T-helper 22 cell (primary cell): ENCODE data around the gene TNPO1.
"Not testable (repeated sequence)": the region's sequence is repeated elsewhere in the genome, so short reads cannot be mapped to it uniquely, and the experiment has no call there.

ENCODE experiments used
- DNase-seq: peaks from one replicate; pipeline ENCODE4 v3.0.0-alpha.2; 2020; ENCODE audit warnings: low read depth

Gene TNPO1

GRCh38 chr5:72934953-72935725 lies 118.7 kb downstream of the TNPO1 start:
- not testable (repeated sequence) for DNase-seq

DNA sequence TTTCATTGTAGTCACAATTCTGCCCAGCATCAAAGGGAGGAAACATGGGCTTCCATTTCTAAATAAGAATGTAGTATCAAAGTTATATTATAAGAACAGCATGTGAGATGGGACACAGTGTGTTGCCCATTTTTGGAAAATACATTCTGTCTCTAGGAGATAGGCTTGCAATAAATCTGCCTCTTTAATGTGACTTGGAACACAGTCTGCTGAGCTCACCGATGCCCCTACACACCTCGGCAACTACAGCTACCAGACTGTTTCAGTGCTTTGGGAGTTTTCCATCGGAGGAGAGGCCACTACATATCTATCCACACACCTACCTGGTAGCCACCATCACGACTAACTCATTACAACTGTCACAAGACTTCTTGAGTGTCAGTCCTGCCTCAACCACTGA lies 120.4 kb downstream of the TNPO1 start:
- no peak for DNase-seq

DNA sequence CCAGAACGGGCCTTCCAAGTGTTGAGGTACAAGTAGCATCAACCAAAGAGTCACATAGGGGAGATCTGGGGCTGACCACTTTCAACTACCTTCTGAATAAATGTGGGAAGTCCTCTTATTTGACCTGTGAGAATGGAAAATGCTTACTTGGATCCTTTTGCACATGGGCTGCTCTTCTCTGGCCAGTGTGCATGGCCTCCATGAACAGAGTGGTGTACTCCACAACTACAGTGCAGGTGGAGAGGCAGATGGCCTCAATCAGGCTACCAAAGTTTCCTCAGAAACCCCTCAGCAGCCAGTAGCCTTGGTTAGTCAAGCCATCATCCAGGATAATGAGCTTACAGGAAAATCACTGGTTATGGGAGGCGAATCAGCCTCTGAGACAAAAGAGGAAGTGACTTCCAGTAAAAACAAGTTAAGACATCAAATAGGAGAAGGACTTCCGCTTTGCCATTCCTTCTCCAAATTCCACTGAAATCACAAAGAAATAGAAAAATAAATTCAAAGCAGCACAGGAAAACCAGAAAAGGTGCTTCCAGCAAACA lies 121.1 kb downstream of the TNPO1 start:
- no peak for DNase-seq

DNA sequence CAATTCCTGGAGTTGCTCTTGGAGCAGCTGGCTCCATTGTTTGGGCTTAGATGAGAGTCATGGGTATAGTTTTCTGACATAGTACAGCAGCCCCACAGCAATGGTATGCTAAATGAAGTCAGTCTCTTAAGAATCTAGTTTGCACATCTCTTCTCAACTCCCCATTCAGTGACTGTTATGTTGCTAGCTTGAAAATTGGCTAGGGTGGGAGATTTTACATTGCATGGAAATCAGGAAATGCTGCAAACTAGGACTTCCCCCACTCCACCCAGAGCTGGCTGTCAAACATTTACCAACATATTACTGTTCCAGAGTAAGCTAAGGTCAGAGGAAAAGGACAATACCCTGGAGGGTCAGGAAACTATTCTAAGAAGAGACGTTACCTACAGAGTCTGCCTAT lies 121.7 kb downstream of the TNPO1 start:
- DNase-seq, result no peak

- DNase-seq, result no peak
Measured at GRCh38 chr5:72940082-72940481, 123.6 kb downstream of the TNPO1 start.

DNA sequence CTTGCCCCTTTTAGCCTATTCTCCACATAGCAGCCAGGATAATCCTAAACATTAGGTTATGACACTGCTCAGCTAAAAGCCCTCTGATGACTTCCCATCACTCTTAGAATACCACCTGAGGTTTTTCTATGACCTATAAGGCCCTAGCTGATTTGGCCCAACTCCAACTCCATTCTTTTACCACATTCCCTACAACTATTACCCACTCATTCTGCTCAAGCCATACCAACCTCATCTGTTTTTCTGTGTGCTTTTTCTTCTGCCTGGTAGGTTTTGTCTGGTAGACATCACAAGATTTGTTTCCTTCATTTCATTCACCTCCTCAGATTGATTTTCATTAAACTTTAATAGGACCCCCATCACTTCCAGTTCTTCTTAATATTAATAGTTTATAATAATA lies 126.8 kb downstream of the TNPO1 start:
- DNase-seq, result no peak

DNA sequence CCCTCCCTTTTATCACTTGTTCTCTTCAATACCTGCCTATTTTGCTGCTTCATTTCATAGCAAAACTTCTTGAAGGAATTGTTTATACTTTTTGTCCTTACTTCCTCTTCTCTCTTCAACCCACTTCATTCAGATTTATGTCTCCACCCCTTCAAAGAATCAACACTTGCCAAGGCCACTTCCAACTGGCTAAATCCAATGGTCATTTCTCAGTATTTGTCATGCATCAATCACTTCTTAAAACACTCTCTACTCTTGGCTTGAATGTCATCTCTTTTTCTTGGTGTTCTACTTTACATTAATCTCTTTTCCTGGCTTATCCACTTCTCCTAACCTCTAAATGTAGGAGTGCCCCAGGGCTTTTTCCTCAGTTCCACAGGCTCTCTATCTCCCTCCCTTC lies 131.0 kb downstream of the TNPO1 start:
- no peak for DNase-seq

DNA sequence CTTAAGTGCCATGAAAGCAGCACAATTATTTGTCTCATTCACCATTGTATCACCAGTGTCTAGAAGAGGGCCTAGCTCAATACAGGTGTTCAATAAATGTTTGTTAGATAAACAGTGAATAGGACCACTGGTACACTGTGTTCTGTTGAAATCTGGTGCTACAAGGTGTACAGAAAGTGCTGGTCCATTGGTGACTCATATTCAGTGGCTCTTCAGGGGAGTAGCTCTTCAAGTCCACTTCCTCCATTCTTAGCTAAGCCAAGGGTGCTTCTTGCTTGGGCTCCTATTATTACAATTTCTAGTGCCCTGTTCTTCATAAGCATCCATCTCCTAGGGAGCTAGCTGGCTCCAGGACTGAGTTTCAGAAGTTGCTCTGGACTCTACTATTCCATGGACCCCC lies 133.0 kb downstream of the TNPO1 start:
- no peak for DNase-seq

DNA sequence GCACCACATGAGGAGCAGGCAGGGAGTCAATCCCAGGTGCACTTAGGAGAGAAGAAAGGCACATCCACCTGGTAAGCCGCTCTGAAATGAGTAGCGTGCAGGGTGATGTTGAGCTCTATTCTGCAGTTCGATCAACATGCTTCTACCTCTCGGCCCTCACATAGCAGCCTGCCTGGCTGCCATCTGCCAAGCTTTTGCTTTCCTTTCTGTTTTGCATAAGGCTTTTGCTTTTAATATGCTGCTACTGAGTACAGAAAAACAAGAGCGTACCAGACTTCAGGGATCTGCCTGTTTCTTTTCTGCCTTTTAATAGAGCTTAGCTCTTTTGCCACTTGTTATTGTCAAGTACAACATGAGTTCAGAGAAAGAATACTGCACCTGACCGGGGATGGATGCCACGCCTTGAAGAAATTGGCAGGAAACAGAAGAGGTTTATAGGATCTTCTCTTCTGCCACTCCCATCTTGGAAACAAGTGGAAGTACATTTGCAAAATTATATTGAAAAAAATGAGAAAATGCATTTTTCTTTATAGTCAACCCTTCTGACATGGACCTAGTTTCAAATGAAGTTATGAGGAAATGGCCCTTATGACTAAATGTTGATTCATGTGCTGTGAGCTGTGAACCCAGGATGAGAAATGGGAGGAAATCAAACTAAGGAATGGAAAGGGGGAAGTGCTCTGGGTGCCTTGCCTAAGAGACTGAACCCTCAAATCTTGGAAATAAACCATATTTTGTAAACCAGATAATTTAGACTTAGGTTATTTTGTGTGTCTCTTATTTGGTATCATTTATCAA lies 135.4 kb downstream of the TNPO1 start:
- DNase-seq, result no peak

- no peak for DNase-seq
Measured at GRCh38 chr5:72954389-72954788, 137.9 kb downstream of the TNPO1 start.

- DNase-seq, result no peak
Measured at GRCh38 chr5:72955143-72955767, 138.8 kb downstream of the TNPO1 start.

- DNase-seq, result peak; percentile 88
Measured at GRCh38 chr5:72955768-72956323, 139.4 kb downstream of the TNPO1 start, which contains the start of gene FCHO2. FCHO2 (plus strand) TSS chr5:72956041; CDS start chr5:72956097, 56 bp downstream.

DNA sequence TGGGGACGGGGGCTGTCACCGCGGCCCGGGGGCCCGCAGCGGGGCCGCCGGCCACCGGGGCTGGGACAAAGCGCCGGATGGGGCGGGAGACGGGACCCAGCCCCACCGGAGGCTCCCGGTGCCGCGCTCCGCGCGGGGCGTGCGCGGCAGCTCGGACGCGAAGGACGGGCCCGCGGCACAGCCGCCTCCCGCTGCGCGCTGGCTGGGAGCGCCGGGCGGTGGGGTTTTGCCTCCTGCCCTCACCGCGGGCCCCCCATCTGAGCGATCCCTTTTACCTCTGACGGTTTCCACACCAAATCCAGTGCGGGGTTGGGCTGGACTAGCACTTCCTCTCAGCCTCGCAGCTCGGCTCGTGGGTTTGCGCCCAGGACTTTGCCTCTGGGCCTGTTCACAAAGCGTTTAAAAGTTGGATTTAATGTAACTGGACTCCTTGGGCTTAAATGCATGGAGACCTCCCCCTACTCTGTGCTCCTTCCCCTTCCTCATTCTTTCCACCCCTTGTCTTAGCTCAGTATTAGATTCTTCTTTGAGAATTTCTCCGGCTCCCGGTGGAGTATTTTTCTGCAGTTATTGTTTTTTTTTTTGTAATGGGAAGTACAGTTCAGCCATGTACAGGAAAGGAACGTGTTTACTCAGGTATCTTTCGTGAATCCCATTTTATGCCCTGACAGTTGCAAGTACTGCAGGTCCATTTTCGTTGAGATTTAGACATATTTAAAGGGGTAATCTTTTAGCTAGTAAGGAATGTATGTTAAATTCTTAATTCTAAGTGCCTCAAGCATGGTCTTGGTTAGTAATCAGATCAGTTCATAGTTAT lies 140.1 kb downstream of the TNPO1 start:
- DNase-seq, result no peak

- no peak for DNase-seq
Measured at GRCh38 chr5:72957337-72957736, 140.9 kb downstream of the TNPO1 start.

GRCh38 chr5:72959257-72959656 lies 142.8 kb downstream of the TNPO1 start:
- no peak for DNase-seq
